HepG2 (cell line): ENCODE results near the gene MRPL43. TPM values are rescaled to one million over a fixed set of nuclear protein-coding genes. Genes with fewer than 3 reads are reported as not detected.
A peak's percentile ranks its signal among the peaks of the same experiment; 100 is the strongest.

Experiments used
- ARHGAP35 ChIP-seq: sonication (generic); formaldehyde crosslinking; IDR thresholded peaks from 2 replicates; pipeline ENCODE4 v1.9.0; 2022; ENCODE audit warnings: mild to moderate bottlenecking, inconsistent platforms, moderate library complexity, missing genetic modification reagents, borderline replicate concordance
- CBFB ChIP-seq: sonication (generic); formaldehyde crosslinking; IDR thresholded peaks from 2 replicates; pipeline ENCODE4 v1.4.0; 2020; ENCODE audit warnings: missing genetic modification reagents
- FOXA3 ChIP-seq: IDR thresholded peaks from 2 replicates; pipeline ENCODE4 v1.6.1; 2016; ENCODE audit warnings: missing genetic modification reagents, missing compliant biosample characterization
- GZF1 ChIP-seq: sonication (generic); formaldehyde crosslinking; IDR thresholded peaks from 2 replicates; pipeline ENCODE4 v1.5.1; 2020; ENCODE audit warnings: mild to moderate bottlenecking, missing genetic modification reagents
- ISL2 ChIP-seq: sonication (generic); formaldehyde crosslinking; IDR thresholded peaks from 2 replicates; pipeline ENCODE4 v1.5.0; 2020; ENCODE audit warnings: missing genetic modification reagents
- KDM3A ChIP-seq: IDR thresholded peaks from 2 replicates; pipeline ENCODE4 v1.6.1; 2018; ENCODE audit warnings: low read depth, missing compliant biosample characterization
- KMT2A ChIP-seq: sonication (generic); formaldehyde crosslinking; IDR thresholded peaks from 2 replicates; pipeline ENCODE4 v1.4.0; 2020; ENCODE audit warnings: missing genetic modification reagents
- MBNL3 ChIP-seq: fragments of 250-450 bp; sonication (Bioruptor Pico); conservative IDR thresholded peaks from 2 replicates; pipeline ENCODE4 v1.8.0; 2022; ENCODE audit warnings: mild to moderate bottlenecking, inconsistent platforms
- MIER3 ChIP-seq: IDR thresholded peaks from 2 replicates; pipeline ENCODE4 v1.6.1; 2016; ENCODE audit warnings: missing compliant biosample characterization, borderline replicate concordance
- NFATC3 ChIP-seq: sonication (generic); formaldehyde crosslinking; IDR thresholded peaks from 2 replicates; pipeline ENCODE4 v1.5.1; 2020; ENCODE audit warnings: mild to moderate bottlenecking, missing genetic modification reagents
- NFYB ChIP-seq: sonication (generic); formaldehyde crosslinking; IDR thresholded peaks from 2 replicates; pipeline ENCODE4 v1.4.0; 2020; ENCODE audit warnings: missing genetic modification reagents
- NR2F6 ChIP-seq, 2 experiments: IDR thresholded peaks; 2 replicates each; pipeline ENCODE4 v1.6.1; 2016; ENCODE audit warnings: antibody characterized with exemption in 1 of 2, mild to moderate bottlenecking in 1 of 2
- ONECUT2 ChIP-seq: sonication (generic); formaldehyde crosslinking; IDR thresholded peaks from 2 replicates; pipeline ENCODE4 v1.4.0; 2020; ENCODE audit warnings: missing genetic modification reagents
- PITX1 ChIP-seq: sonication (generic); formaldehyde crosslinking; IDR thresholded peaks from 2 replicates; pipeline ENCODE4 v1.5.1; 2020; ENCODE audit warnings: mild to moderate bottlenecking, missing genetic modification reagents
- SALL1 ChIP-seq: sonication (generic); formaldehyde crosslinking; IDR thresholded peaks from 2 replicates; pipeline ENCODE4 v1.8.0; 2022; ENCODE audit warnings: mild to moderate bottlenecking, missing genetic modification reagents
- ZMAT3 ChIP-seq: sonication (generic); formaldehyde crosslinking; conservative IDR thresholded peaks from 2 replicates; pipeline ENCODE4 v1.7.0; 2021; ENCODE audit warnings: missing genetic modification reagents
- ZNF282 ChIP-seq: fragments of 450-650 bp; IDR thresholded peaks from 2 replicates; pipeline ENCODE4 v1.6.1; 2018; ENCODE audit not compliant: partially characterized antibody
- ZNF670 ChIP-seq: sonication (generic); formaldehyde crosslinking; IDR thresholded peaks from 2 replicates; pipeline ENCODE4 v1.8.0; 2022; ENCODE audit warnings: mild to moderate bottlenecking, missing genetic modification reagents, borderline replicate concordance
- ZNF737 ChIP-seq: sonication (generic); formaldehyde crosslinking; IDR thresholded peaks from 2 replicates; pipeline ENCODE4 v1.5.0; 2020; ENCODE audit warnings: missing genetic modification reagents, mild to moderate bottlenecking, borderline replicate concordance
- polyA plus RNA-seq, 8 experiments: library from polyadenylated mRNA; depleted of rRNA in 3 of 8; stranded (reverse) in 7 of 8; unstranded in 1 of 8; fragments of >200 nt; fragmentation: Illumina TruSeq in 4 of 8; extraction: Trizol in 4 of 8; gene quantifications; 2 replicates each; pipeline versions ENCODE4 v1.2.1 to v1.2.3, GENCODE V29; 2011 to 2016; ENCODE audit warnings: low read depth in 4 of 8, missing spikeins in 1 of 8, mixed read lengths in 1 of 8; ENCODE audit not compliant: insufficient read depth in 1 of 8
- total RNA-seq, 5 experiments: library from RNA; depleted of rRNA; stranded (reverse); fragments of >200 nt; fragmentation: Illumina TruSeq; extraction: Trizol; gene quantifications; 2 replicates each; pipeline ENCODE4 v1.2.3, GENCODE V29; 2016; ENCODE audit warnings: low read depth in 1 of 5
- TF ChIP-seq, protein P1 (sequence below): sonication (generic); formaldehyde crosslinking; IDR thresholded peaks from 2 replicates; pipeline ENCODE4 v1.9.0; 2021; ENCODE audit warnings: missing genetic modification reagents, mild to moderate bottlenecking, borderline replicate concordance
- TF ChIP-seq, protein P2 (sequence below): fragments of 450-650 bp; IDR thresholded peaks from 2 replicates; pipeline ENCODE4 v1.6.1; 2017
- TF ChIP-seq, protein P3 (sequence below): sonication (generic); formaldehyde crosslinking; IDR thresholded peaks from 2 replicates; pipeline ENCODE4 v1.4.0; 2020; ENCODE audit warnings: missing genetic modification reagents, borderline replicate concordance
- TF ChIP-seq, protein P4 (sequence below): sonication (generic); formaldehyde crosslinking; IDR thresholded peaks from 2 replicates; pipeline ENCODE4 v1.4.0; 2020; ENCODE audit warnings: low read depth, mild to moderate bottlenecking, missing genetic modification reagents
- TF ChIP-seq, protein P5 (sequence below): sonication (generic); formaldehyde crosslinking; IDR thresholded peaks from 2 replicates; pipeline ENCODE4 v1.5.1; 2020; ENCODE audit warnings: missing genetic modification reagents, mild to moderate bottlenecking, borderline replicate concordance

The MRPL43 gene
- total and polyA plus RNA-seq, 2 of the 13 experiments (the other 11 are each of a cell fraction or from before 2014, with no cell fraction given), result 71.0 to 73.7 TPM

DNA sequence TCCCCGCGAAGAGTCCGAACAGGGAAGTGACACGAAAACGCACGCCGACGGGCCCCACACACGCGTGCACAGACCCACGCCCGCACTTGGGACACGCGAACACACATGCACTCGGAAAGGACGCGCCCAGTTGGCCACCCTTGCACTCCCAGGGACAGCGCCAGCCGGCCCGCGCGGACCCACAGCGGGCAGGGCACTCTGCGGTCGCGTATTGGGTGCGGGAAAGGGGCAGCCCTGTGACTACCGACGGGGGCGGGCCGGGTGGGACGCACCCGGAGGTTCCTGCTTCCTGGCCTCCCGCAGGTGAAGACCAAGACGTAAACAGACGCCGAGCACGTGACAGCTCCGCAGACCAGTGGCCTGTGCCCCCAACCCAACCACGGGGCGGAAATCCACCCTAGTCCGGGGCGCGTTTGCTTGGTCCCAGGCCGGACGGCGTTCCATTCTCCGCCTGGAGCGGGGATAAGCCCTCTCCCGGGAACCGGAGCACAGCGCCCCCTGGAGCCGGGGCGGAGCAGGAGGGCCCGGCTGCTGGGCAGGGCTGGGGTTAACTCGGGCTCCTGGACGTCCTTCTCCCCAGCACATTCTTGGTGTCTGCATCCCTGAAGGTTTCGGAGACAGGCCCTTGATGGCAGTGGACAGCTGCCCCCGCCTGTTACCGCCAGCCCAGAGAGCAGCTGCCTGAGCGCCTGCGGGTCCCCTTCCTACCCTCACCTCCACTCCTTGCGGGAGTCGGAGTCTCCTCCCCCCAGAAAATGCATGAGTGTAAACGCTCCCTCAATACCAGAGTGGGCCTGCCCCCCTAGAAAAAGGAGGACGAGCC is 10.3 kb upstream of the MRPL43 start (continued):
- no peak for TF ChIP-seq ZNF737
- peak; percentile 53; the same call in 1 of the 2 replicates for TF ChIP-seq ZMAT3 (CRISPR knock-in tag)
- TF ChIP-seq, protein P1, sequence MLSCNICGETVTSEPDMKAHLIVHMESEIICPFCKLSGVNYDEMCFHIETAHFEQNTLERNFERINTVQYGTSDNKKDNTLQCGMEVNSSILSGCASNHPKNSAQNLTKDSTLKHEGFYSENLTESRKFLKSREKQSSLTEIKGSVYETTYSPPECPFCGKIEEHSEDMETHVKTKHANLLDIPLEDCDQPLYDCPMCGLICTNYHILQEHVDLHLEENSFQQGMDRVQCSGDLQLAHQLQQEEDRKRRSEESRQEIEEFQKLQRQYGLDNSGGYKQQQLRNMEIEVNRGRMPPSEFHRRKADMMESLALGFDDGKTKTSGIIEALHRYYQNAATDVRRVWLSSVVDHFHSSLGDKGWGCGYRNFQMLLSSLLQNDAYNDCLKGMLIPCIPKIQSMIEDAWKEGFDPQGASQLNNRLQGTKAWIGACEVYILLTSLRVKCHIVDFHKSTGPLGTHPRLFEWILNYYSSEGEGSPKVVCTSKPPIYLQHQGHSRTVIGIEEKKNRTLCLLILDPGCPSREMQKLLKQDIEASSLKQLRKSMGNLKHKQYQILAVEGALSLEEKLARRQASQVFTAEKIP (CRISPR knock-in tag), result no peak
- TF ChIP-seq, protein P2, sequence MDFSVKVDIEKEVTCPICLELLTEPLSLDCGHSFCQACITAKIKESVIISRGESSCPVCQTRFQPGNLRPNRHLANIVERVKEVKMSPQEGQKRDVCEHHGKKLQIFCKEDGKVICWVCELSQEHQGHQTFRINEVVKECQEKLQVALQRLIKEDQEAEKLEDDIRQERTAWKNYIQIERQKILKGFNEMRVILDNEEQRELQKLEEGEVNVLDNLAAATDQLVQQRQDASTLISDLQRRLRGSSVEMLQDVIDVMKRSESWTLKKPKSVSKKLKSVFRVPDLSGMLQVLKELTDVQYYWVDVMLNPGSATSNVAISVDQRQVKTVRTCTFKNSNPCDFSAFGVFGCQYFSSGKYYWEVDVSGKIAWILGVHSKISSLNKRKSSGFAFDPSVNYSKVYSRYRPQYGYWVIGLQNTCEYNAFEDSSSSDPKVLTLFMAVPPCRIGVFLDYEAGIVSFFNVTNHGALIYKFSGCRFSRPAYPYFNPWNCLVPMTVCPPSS, result no peak
- TF ChIP-seq ARHGAP35 (CRISPR knock-in tag), result no peak
- TF ChIP-seq SALL1, result no peak
- TF ChIP-seq ISL2 (CRISPR knock-in tag), result peak; percentile 45
- TF ChIP-seq GZF1 (CRISPR knock-in tag), result no peak
- no peak; the same call in 1 of the 2 replicates for TF ChIP-seq NR2F6 (IDR thresholded peaks at IDR 0.05)
- TF ChIP-seq NR2F6 (CRISPR knock-in tag; IDR thresholded peaks at IDR 0.05), result no peak; the same call in 1 of the 2 replicates
- peak; percentile 24; the same call in 1 of the 2 replicates for TF ChIP-seq KDM3A (CRISPR knock-in tag)
- TF ChIP-seq, protein P3, sequence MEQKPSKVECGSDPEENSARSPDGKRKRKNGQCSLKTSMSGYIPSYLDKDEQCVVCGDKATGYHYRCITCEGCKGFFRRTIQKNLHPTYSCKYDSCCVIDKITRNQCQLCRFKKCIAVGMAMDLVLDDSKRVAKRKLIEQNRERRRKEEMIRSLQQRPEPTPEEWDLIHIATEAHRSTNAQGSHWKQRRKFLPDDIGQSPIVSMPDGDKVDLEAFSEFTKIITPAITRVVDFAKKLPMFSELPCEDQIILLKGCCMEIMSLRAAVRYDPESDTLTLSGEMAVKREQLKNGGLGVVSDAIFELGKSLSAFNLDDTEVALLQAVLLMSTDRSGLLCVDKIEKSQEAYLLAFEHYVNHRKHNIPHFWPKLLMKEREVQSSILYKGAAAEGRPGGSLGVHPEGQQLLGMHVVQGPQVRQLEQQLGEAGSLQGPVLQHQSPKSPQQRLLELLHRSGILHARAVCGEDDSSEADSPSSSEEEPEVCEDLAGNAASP (CRISPR knock-in tag), result peak; percentile 49; the same call in 1 of the 2 replicates
- TF ChIP-seq KMT2A (CRISPR knock-in tag), result peak; percentile 10; the same call in 1 of the 2 replicates
- peak; percentile 58; the same call in 1 of the 2 replicates for TF ChIP-seq NFYB (CRISPR knock-in tag)
- TF ChIP-seq NFATC3, result 0 out of 2 replicates have a peak, but pooled peaks have one; percentile 78
- TF ChIP-seq ONECUT2 (CRISPR knock-in tag), result no peak
- no peak for TF ChIP-seq ZNF282
- TF ChIP-seq FOXA3 (CRISPR knock-in tag), result no peak; the same call in 1 of the 2 replicates
- TF ChIP-seq MIER3 (CRISPR knock-in tag), result 0 out of 2 replicates have a peak, but pooled peaks have one; percentile 40
- TF ChIP-seq, protein P4, sequence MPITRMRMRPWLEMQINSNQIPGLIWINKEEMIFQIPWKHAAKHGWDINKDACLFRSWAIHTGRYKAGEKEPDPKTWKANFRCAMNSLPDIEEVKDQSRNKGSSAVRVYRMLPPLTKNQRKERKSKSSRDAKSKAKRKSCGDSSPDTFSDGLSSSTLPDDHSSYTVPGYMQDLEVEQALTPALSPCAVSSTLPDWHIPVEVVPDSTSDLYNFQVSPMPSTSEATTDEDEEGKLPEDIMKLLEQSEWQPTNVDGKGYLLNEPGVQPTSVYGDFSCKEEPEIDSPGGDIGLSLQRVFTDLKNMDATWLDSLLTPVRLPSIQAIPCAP, result no peak
- TF ChIP-seq ZNF670 (CRISPR knock-in tag), result no peak; the same call in 1 of the 2 replicates
- TF ChIP-seq, protein P5, sequence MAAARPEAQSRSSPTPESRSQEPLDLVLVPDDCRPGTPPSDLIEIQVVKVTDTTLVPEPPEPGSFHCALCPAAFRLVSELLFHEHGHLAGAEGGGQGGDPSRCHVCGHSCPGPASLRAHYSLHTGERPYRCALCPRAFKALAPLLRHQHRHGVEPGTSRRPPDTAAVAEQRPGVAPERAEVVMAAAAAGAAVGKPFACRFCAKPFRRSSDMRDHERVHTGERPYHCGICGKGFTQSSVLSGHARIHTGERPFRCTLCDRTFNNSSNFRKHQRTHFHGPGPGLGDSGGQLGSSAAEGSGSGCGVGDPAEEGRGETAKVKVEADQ, result no peak; the same call in 1 of the 2 replicates
- peak; percentile 15; the same call in 1 of the 2 replicates for TF ChIP-seq PITX1
- no peak for TF ChIP-seq MBNL3
- TF ChIP-seq CBFB (CRISPR knock-in tag), result no peak
